HG02870 (cell line): ENCODE measurements around the gene ZNF597.

Experiments used
- ATAC-seq: cut with Tn5 transposase; IDR thresholded peaks from one replicate; pipeline ENCODE4 v1.9.1; 2021; ENCODE audit warnings: mild to moderate bottlenecking, moderate library complexity; ENCODE audit not compliant: unreplicated experiment

ZNF597 gene, protein sequence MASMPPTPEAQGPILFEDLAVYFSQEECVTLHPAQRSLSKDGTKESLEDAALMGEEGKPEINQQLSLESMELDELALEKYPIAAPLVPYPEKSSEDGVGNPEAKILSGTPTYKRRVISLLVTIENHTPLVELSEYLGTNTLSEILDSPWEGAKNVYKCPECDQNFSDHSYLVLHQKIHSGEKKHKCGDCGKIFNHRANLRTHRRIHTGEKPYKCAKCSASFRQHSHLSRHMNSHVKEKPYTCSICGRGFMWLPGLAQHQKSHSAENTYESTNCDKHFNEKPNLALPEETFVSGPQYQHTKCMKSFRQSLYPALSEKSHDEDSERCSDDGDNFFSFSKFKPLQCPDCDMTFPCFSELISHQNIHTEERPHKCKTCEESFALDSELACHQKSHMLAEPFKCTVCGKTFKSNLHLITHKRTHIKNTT

DNA sequence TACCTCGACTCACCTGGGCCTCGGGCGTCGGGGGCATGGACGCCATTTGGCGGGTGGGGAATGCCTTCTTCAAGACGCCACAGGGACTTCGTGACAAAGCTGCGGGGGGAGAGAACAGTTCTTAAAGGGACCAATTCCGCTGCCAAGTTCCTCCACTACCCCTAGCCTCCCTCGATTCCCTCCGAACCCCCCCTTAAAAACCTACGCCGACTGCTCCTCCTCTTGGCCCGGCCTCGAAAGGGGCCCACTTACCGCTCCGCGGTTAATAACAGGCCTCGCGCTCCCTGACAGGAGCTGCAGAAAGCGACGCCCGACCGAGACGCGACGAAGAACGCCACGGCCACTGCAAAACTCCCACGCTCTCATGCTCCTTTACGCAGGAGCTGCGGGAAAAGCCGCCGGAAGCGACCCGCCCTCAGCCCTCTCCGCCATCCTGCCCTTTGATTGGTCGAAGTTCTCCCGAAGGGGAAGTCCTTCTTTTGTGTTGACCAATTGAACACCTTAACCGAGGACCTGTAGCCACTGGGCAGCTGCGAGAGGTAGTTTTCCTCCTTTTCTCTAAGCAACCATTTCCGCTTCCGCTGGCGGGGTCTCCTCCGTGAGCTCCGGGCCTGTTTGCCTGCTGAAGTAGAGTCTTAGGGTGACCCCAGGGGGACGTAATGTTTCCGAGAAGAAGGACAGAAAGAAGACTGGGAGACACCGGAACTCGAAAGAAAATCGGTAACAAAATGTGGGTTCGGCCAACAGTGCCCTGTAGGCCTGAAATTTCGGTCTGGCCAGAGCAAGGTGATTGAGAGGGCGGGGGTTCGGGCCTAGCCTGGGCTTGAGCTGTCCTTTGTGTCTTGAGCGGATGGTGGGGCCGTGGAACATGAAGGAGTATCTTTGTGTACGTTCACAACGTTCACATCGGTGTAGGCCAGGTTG lies at the start of gene ZNF597, which contains the start of gene NAA60:
Gene ZNF597 (minus strand): TSS at position 397 of the 924 bp plus-strand sequence. CDS start 351 bp downstream, at position 46.
Gene NAA60 (plus strand): TSS at position 573 of the 924 bp plus-strand sequence. CDS start 32,548 bp downstream, outside the sequence.
- peak; percentile 94 for ATAC-seq

DNA sequence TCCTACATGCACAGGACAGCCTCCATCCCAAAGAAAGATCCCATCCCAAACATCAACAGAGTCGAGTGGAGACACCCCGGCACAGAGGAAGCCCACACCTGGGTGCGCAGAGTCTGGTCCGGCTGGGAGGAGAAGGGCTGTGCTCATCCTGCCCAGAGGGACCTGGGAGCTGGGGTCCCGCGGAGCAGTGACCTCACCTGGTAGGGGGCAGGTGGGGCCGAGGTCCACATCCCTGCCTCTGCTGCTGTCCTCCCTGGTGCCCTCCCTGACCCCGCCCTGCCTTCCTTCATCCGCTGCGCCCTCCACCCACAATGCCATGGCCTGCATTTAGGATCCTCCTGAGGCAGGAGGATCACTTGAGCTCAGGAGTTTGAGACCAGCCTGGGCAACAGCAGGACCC lies 49.1 kb upstream of the ZNF597 start:
- ATAC-seq, result no peak

DNA sequence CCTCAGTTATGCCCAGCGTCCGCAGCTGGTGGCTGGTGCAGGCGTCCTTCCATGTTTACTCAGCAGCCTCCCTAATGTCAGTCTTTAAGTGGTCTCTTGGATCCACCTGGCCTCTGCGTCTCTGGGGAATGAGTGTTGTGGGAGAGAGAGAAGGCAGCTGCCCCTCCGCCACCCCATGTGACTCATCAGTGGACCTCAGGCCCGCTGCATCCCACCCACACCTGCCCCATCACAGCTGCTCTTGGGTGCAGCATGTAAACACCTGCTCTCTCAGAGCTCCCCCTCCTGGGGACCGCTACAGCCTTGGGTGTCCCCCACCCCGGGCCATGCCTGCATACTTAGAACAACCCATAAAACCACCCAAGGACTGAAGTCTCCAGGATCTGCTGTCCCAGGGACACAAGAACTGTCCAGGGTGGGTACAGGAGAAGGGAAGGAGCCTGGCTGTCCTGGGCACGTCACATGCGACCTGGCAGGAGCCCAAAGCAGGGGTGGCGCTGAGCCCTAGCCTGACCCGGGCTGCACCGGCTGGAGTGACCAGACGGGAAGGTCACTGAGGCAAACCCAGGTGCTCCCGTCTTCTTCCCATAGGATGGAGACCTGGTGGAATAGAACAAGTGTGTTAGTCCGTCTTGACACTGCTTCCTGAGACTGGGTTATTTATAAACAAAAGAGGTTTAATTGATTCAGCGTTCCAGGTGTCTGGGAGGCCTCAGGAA lies 47.8 kb upstream of the ZNF597 start:
- no peak for ATAC-seq

DNA sequence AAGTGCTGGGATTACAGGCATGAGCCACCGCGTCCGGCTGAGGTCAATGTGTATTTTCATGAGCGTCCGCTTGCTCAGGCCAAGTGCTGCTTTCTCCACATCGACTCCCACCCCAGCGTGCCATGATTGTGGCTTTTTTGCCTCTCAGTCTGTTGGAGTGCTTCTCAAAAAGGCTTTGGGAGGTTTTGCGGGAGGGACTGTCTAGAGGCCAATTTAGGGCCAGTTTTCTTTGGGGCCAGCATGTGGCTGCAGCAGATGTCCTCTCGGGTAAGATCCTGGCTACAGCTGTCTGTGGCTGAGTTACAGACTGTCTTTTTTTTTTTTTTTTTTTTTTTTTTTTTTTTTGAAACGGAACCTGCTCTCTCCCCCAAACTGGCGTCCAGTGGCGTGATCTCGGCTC lies 45.5 kb upstream of the ZNF597 start:
- ATAC-seq, result no peak

DNA sequence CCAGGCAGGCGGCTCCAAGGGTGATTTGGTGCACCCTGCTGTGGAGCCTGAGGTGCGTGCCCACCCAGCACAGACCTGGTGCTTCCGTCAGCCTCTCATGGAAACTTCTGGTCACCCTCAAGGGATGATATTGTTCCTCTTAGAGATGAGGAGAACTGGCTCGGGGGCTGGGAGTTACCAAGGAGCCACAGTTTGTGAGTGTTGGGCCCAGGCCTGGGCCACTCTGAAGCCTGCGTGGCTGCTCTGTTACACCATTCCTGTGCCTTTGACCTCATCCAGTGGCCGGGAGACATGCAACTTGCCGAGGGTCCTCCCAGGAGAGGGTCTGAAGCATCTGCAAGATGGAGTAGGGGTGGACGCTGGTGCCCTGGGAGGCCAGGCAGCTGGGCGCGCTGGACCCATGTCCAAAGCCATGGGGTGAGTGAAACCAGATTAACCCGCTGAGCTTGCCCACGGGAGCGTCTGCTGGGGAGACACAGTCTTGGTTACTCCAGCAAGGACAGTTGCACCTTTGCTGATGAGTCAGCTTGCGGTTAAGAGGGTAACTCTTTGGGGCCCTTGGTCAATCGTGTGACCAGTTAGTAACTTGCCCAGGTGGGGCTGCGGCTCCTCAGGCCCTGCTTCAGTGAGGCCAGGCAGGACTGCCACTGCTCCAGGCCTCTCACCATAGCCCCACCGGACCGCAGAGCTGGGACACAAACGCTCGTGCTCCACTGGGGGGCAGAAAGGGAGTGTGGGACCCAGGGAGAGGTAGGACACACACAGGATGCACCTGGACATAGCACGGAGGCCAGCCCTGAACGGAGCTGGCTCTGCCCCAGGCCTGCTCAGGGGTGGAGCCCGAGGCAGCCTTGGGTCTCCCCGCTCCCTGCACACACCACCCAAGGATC lies 44.5 kb upstream of the ZNF597 start:
- ATAC-seq, result no peak

DNA sequence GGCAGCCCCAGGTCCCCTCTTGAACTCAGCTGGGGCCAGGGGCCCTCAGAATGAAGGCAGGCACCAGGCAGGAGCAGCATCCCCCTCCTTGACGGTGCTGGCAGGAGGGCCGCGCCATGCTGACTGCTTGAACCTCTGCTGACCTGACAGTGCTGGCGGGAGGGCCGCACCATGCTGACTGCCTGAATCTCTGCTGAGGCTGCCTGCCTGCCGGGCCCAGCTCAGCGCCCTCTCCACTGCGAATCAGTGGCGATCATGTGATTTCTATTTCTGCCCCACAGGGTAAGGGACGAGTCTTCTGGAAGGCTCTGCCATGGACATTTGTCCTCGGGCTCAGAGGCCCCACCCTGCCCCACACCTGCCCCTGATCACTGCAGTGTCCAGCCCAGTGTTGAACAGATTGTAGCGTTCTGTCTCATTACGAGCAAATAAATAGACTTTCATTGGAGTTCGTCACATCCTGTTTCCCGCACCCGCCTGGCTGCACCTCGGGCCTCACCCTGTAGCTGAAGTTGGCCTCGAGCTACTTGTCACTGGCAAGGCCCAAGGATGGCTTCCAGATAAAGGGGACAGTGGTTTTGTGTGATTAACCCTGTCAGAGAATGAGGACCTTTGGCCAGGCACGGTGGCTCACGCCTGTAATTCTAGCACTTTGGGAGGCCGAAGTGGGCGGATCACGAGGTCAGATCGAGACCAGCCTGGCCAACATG lies 43.4 kb upstream of the ZNF597 start:
- ATAC-seq, result no peak

DNA sequence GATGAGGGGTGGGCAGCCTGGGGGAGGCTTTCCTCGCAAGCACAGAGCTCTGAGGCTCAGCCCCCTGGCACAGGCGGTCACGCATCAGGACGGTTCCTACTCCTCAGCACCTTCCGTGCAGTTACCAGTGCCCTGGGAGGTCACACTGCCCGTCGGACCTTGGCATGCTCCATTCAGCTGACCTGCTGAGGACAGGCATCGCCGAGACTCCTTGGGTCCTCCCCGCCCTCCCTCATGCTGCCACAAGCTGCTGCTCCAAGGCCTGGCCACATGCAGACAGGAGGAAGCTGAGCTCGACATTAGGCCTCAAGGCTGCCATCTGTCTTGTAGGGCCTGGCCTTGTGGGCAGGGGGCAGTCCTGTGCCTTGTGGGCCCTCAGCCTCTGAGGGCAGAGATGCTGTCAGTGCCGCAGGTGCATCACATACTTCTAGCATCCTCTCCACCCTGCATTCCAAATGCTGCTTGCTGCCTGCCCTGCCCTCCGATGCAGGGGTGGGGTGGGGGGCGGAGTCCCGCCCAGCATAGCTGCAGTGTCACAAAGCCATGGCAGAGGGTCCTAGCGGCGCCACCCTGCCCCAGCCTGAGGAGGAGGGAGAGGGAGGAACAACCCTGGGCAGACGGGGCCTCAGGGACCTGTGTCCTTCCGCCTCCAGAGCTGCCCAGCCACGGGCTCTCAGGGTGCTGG lies 42.7 kb upstream of the ZNF597 start:
- no peak for ATAC-seq

DNA sequence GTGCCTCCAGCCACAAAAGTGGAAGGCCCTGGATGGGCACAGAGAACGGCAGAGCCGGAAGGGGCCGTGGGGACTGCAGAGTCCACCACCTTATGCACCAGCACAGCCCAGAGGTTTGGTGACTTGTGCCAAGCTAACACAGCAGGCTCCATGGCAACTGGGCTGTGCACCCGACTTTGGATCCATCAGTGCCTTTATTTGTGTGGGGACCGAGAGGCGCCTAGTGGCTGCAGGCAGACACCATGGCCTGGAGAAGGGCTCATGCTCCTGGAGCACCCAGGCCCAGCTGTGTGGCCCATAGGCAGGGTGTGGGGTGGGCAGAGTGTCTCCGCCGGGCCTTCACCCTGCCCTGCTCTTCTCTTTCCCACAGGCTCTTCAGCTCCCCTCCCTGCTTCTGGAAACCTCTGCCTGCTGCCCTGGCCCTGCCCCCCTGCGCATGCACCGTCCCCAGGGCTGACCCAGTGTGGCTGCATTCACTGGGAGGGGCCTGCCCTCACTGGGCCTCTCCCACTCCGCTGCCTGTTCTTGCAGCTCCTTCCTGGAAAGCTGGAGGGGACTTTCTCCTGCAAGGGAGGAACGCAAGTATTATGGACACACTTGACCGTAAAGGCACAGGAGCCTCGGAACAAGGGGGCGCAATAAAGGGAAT lies 41.9 kb upstream of the ZNF597 start:
- no peak for ATAC-seq

DNA sequence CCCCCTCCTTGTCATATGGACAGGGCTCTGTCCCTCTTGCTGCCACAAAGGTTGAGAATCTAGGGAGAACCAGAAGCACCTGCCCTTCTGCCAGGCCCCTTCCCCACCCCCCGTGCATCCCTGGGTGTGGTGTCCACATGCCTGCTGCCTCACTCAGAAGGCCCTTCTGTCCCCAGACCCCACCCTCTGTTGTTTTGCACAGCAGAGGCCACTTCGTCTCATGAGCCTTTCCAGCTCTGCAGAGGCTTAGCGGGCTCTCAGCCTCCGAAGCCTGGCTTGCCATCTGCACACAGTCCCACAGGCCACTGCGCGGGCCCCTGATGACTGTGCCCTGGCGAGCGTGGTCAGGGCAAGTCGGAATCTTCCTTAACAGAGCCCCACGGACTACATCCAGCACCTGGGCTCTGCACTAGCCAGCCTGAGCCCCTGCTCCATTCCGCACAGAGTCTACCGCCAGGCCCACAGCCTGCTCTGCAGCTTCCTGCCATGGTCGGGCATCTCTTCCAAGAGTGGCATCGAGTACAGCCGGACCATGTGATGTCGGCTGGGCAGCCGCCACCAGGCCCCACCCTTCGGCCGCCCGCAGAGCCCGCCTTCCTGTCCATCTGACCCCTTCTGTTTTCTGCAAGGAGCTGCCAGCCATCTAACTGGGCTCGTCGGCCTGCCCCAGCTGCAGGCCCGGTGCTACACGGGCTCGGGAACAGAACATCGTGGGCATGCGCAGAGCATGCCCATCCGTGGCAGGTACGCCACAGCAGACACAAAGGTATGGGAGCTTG lies 41.2 kb upstream of the ZNF597 start:
- no peak for ATAC-seq

DNA sequence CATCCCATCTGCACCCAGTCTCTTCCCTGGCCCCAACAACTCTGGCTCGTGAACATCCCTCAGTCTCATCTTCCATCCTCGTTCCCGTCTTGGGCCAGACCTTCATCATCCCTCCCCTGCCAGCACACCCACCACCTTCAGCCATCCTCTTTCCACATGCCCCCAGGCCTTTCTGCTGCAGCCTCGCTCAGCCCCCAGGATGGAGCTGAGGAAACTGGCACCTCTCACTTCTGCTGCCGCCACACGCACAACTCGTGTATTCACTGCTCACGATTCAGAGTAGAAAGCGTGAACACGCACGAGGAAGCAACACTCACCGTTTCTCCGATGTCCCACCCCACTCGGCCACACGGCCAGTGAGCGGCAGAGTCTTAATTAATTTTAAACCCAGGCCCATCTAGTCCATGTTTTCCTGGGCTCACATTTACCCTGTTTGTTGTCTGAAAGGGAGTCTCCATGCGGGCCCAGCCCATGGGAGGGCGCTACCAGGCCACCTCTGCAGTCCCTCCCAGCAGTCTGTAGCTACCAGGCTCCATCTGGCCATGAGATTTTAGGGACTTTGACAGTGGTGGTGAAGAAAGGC lies 39.4 kb upstream of the ZNF597 start:
- no peak for ATAC-seq

DNA sequence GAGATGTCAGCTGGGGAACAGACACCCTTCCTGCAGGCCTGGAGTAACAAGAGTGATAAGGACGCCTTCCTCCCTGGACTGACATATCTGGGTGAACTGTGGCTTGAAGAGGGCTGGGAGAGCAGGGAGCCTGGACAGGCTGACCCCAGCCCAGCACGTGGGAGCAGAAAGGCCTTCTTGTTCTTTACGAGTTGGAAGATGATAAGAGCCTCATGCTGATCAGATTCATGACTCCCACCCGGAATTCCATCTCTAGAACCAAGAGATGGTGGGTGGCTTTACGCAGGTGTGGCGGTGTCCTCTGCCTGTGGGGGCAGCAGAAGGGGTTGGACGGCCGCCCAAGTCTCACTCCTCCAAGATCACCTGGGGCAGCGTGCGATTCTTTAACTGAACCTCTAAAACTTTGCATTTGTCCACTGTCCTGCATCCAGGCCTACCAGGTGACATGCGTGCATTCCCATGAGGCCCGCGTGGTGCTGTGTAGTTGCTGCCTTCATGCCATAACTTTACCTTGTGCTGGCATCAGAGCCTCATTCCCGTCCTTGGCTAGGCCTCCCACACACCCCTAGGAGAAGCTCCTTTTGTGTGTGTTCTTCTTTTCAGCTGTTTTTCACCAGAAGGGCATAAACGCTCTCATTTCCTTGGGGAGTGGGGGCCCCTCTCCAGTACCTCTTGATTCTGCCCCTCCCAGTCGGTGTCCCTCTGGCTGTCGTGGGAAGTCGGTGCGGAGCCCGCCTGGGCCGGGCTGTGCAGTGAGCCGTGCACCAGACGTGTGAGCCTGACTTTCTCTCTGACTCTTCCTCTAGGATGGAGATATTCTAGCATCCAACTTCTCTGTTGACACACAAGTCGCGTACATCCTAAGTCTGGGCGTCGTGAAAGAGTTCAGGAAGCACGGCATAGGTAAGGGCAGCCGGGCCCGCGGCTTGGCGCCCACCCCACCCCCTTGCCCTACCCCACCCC lies 38.7 kb upstream of the ZNF597 start:
- ATAC-seq, result no peak

DNA sequence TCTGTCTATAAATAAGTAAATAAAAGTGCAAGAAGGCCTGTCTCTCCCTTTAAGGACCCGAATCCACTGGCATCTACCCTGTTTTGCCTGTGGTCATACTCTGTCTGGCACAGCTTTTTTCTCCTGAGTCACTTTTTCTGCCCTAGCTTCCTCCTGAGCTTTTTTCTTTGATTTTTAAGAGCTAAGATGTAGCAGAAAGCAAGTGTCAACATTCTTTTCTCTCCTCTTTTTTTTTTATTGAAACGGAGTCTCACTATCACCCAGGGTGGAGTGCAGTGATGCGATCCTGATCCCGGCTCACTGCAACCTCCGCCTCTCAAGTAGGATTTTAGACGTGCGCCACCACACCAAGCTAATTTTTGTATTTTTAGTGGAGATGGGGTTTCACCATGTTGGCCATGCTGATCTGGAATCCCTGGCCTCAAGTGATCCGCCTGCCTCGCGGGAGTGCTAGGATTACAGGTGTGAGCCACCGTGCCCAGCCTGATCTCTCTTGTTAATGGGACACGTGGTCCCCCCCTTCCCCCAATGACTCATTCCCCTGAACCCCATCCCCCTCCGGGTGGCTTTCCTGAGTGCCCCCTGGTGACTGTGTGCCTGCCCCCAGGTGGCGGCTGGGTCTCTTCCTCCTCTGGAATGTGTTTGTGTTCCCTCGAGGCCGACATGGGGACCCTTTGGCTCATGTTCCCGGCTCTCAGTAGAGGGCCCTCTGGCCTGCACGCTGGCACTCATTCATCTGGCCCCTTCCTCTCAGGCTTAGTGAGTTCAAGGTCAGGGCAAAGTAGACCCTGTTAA lies 37.8 kb upstream of the ZNF597 start:
- ATAC-seq, result no peak

DNA sequence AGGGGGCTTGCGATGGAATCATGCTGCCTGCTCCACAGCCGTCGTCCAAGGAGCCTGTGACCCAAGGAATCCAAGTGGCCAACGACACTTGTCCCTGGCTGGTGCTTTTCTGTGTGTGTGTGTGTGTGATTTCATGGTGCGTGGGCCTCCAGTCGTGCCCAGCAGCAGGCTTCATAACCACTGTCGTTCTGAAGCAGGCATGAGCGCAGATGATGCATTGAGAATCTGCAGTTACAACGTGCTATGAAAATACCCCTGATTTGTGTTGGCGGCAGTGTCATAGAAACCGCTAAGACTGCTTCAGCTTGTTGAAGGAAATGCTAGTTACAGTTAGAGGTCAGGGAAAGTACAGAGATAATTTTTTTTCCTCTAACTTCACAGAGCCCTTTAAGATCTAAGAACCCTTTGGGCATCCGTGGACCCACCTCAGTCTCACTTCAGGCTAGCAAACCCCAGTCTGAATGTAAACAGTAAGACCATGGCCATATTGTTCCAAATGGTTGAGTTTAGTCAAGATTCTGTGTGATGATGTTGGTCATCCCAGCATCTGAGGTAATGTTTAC lies 36.4 kb upstream of the ZNF597 start:
- ATAC-seq, result no peak

DNA sequence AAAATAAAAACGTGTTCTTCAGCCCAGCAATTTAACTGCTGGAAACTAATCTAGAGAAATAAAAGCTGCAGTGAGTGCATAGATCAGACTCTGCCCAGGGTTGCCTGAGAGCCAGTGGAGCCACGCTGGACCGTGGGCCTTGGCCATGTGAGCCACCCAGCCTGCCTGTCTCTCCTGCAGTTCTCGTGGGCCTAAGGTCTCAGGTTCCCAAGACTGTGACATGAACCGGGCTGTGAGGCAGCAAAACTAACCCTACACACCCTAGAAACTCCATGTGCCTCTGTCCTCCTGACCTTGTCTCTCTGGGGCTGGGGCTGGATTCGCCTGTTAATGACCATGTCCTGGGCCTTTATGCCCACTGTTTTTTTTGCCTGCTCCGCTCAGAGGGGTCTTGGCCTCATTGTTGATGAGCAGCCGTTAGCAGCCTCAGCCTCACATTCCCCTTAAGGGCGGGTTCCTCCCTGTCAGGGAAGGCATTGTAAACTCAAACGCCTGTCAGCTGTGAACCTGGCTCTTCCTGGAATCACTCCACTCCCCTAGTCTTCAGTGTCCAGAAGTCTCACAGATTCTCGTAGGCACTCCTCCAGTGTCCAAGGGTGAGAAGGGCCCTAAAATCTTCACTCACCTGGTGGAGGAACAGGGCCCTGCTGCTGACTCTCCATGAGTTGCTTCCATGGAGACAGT lies 35.1 kb upstream of the ZNF597 start:
- ATAC-seq, result no peak
